ENCODE measurements around the gene MLC1.

- TF ChIP-seq SP1 (IDR thresholded peaks at IDR 0.05) (no peak), HDGF (IDR thresholded peaks at IDR 0.05; ENCODE audit: borderline replicate concordance) (no peak), TARDBP (IDR thresholded peaks at IDR 0.05) (no peak), FOXM1 (IDR thresholded peaks at IDR 0.05; ENCODE audit: borderline replicate concordance) (no peak), L3MBTL2 (conservative IDR thresholded peaks at IDR 0.05) (no peak), ZNF384 (IDR thresholded peaks at IDR 0.05) (no peak), ARNT (IDR thresholded peaks at IDR 0.05) (no peak), NFRKB (IDR thresholded peaks at IDR 0.05) (no peak), ELF4 (IDR thresholded peaks at IDR 0.05) (no peak)
These were observed 17.1 kb downstream of the MLC1 start for GRCh38 chr22:50068096-50068495.
